ENCODE measurements around the gene PCBP2.

DNA sequence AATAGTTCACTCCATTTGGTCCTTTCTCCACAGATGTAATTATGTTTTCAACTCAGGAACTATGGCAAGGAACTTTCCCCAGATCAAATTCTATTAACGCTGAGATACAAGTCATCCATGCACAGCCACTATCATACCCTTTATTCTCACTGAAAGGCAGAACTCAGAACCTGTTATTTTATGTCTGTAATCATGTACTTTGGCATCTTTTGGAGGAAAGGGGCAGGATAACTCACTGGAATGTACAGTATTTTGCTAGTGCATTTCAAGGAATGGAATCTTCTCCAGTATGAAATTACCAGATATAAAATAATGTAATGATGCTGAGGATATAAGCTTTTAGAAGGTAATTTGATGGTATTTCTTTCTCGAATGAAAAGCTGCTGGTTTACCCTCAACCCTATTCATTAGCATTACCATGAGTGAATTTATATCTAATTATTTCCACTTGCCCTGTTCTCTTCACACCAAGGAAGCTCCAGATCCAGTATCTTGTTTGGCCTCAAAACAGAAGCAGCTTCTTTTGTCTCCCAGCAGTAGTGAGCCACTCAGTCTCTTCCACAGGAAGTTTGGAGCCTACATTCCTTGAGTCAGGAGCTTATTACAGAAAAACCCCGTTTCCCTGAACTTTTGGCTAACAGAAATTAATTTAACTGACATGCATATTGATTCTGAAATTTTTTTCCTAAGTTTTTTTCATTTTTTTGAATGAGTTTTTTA is 38.3 kb upstream of the PCBP2 start:
- TF ChIP-seq, protein P1, sequence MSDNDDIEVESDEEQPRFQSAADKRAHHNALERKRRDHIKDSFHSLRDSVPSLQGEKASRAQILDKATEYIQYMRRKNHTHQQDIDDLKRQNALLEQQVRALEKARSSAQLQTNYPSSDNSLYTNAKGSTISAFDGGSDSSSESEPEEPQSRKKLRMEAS (IDR thresholded peaks at IDR 0.05; ENCODE audit: low read depth), result no peak
- TF ChIP-seq POLR2AphosphoS5 (IDR thresholded peaks at IDR 0.05; ENCODE audit: low read depth, low read length), result no peak
- TF ChIP-seq, protein P2, sequence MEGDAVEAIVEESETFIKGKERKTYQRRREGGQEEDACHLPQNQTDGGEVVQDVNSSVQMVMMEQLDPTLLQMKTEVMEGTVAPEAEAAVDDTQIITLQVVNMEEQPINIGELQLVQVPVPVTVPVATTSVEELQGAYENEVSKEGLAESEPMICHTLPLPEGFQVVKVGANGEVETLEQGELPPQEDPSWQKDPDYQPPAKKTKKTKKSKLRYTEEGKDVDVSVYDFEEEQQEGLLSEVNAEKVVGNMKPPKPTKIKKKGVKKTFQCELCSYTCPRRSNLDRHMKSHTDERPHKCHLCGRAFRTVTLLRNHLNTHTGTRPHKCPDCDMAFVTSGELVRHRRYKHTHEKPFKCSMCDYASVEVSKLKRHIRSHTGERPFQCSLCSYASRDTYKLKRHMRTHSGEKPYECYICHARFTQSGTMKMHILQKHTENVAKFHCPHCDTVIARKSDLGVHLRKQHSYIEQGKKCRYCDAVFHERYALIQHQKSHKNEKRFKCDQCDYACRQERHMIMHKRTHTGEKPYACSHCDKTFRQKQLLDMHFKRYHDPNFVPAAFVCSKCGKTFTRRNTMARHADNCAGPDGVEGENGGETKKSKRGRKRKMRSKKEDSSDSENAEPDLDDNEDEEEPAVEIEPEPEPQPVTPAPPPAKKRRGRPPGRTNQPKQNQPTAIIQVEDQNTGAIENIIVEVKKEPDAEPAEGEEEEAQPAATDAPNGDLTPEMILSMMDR (IDR thresholded peaks at IDR 0.05), result no peak
- TF ChIP-seq GABPA (IDR thresholded peaks at IDR 0.05; ENCODE audit: low read depth), result no peak
- TF ChIP-seq JUND (IDR thresholded peaks at IDR 0.05), result no peak
- no peak for TF ChIP-seq SIN3A (IDR thresholded peaks at IDR 0.05; ENCODE audit: borderline replicate concordance, low read depth, low read length)
